GM19023 (cell line): ENCODE data around the gene TEC.
"Not testable (repeated sequence)": the region's sequence is repeated elsewhere in the genome, so short reads cannot be mapped to it uniquely, and the experiment has no call there.

ENCODE experiments used
- ATAC-seq: cut with Tn5 transposase; IDR thresholded peaks from one replicate; pipeline ENCODE4 v1.9.1; 2021; ENCODE audit warnings: mild to moderate bottlenecking, moderate library complexity; ENCODE audit not compliant: unreplicated experiment

Gene TEC

GRCh38 chr4:48169636-48170035 lies 100.0 kb downstream of the TEC start:
- ATAC-seq, result no peak

- no peak for ATAC-seq
These were observed 101.9 kb downstream of the TEC start for GRCh38 chr4:48167538-48168263.

DNA sequence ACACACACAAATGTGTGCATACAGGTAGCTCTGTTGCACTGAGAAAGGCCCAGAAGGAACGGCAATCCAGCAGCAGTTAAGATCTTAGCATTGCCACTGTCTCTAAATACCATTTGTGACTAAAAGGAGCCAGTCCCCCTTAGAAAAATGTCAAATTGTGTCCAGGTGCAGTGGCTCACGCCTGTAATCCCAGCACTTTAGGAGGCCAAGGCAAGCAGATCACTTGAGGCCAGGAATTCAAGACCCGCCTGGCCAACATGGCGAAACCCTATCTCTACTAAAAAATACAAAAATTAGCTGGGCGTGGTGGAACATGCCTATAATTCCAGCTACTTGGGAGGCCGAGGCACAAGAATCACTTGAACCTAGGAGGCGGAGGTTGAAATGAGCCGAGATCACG lies 105.1 kb downstream of the TEC start:
- not testable (repeated sequence) for ATAC-seq

GRCh38 chr4:48163746-48164145 lies 105.9 kb downstream of the TEC start:
- no peak for ATAC-seq

- no peak for ATAC-seq
These were observed 107.5 kb downstream of the TEC start for GRCh38 chr4:48162162-48162561.

DNA sequence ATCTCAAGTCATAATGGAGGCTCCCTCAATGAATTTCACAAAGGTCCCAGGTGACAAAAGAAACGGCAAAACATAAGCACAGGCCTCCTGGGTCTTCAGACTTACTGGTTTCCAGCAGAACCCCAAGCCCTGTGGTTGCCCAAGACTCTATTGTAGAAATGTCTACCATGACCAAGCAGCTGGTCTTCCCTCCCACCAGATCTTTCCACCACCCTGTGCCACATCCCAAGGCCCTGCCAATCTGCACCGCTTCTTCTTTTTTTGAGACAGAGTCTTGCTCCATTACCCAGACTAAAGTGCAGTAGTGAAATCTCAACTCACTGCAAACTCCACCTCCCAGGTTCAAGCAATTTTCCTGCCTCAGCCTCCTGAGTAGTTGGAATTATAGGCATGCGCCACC lies 112.4 kb downstream of the TEC start:
- no peak for ATAC-seq

DNA sequence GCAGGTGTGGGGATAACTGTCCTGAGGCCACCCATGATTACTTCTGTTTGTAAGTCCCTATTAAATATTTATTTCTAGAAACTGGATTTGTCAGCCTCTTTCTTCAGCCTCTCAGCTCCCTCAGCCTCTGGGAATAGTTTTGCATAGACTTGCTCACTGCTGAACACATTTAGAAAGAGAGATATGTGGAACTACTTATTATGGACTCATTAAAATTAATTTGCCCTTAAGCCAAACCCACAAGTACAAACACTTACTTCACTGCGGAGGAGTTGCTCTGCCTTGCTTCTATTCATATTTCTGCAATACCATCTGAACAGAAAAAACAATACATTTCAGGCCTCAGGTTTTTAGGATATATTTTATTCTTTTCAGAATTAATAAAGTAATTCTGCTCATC lies 113.2 kb downstream of the TEC start:
- ATAC-seq, result no peak

GRCh38 chr4:48153791-48154550 lies 115.7 kb downstream of the TEC start:
- peak; percentile 66 for ATAC-seq

- no peak for ATAC-seq
These were observed 117.4 kb downstream of the TEC start for GRCh38 chr4:48152259-48152658.

GRCh38 chr4:48149827-48150370 lies 119.7 kb downstream of the TEC start:
- no peak for ATAC-seq

DNA sequence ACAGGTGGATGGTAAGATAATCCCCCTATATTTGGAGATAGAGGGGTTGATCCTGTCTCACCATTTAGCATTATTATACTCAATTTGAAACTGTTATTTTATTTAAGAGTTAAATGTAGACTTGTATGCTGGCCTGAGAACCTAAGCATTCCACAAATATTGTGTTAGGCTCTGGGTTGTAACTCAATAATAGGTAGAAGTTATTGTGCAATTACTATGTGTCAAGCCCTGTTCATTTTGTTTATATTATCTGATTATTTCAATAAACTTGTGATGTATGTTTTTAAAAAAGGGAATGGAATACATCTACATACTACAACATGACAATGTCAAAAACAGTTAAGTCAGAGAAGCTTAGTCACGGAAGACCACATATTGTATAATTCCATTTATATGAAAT lies 122.0 kb downstream of the TEC start:
- no peak for ATAC-seq

DNA sequence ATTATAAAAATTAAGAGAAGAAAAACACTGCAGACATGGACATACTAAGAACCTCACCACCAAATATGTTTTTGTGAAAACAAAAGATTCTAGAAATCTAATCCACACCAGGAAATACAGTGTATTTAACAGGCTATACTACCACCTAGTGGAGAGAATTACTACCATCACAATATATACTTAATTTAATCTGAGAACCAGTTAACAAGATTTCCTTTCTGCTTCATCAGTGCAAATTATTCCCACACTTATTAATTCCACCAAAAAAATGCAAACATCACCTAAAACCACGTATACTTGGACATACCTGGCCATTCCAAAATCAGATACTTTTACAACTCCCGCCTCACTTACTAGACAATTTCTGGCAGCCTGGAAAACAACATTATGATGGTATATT lies 128.6 kb downstream of the TEC start:
- no peak for ATAC-seq

GRCh38 chr4:48139691-48140090 lies 129.9 kb downstream of the TEC start:
- ATAC-seq, result no peak

- peak; percentile 91 for ATAC-seq
These were observed 130.7 kb downstream of the TEC start for GRCh38 chr4:48138936-48139335.

DNA sequence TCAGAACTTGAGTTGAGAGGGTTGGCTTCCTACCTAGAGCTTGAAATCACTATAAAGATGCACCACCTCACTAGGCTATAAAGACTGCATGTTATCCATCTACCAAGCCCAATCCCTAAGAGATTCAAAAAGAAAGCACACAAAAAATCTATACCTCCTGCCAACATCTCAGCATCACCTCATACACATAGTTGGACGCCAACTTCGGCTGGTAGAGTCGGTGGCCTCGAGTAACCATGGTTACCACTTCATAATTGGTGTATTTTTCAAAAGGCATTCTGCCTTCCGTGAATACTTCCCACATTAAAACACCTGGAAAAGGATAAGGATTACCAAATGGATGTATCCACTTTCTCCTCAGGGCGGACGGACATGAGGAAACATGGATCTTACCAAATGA lies 131.1 kb downstream of the TEC start:
- no peak for ATAC-seq

DNA sequence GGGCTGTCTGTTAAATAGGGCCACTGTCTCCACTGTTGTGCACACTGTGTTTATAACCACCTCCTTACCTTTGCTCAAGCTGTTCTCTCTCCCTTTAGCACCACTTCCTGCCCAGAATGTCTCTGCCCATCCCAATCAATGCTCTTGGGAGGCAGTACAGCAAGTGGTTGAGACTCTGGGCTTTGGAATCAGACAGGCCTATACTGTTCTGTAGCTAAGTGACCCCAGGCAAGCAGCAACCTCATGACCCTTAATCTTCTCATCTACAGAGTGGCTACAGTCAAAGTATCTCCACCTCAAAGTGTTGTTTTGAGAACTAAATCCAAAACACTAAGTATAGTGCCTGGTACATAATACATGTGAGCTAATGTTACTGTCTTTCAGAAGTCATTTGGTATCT lies 131.8 kb downstream of the TEC start:
- no peak for ATAC-seq

DNA sequence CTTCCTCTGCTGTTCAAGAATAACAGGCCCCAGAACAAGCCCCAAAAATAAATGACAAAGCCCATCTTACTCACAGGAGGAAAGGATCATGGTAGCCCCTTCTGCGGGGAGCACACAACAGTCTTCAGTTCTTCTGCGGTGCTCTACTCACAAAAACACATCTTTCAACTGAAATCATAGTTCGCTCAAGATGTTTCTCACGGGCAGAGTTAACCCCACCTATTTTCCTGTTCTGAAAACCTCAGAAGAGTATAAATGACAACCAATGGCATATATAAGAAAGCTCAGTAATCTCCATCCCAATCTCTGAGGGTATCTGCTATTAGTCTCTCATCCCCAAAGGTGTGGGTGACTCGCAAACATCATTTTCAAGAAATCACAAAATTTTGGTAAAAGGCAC lies 135.6 kb downstream of the TEC start, which contains the start of gene TXK:
Gene TXK (minus strand): TSS at position 170 of the 400 bp plus-strand sequence. CDS start 80 bp downstream, at position 90.
- no peak for ATAC-seq

- ATAC-seq, result no peak
These were observed 136.0 kb downstream of the TEC start for GRCh38 chr4:48133669-48134068.

DNA sequence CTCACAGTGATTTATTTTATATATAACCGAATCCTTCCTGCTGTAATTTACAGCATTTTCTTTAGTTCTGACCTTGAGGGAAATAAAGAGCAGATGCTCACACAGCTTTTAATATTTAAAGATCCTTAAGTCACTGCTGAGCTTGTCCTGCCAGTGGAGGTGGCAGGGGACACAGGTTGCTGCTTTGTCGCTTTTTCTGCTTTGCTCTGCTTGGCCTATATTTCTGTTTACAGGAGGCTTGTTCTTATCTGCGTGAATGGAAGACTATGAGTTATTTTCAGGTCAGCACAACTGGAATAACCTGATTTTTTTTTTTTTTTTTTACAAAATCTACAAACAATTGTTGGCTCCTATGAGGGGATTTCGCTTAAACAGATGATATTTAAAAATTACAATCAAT lies 137.9 kb downstream of the TEC start:
- ATAC-seq, result no peak

DNA sequence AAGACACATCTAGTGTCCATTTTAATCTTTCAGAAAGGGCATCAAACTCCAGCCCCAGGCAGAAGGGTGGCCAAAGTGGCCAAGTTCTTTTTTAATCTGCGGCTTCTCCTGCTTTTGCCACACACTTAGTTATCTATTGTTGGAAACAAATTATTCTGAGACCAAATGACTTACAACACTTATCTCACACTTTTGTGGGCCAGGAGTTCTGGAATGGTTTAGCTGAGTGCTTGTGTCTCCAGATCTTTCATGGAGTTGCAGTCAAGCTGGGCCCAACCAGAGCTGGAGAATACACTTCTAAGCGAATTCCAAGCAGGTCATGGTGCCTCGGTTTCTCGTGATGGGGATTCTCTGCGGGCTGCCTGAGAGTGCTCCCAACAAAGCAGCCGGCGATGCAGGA lies 139.5 kb downstream of the TEC start:
- ATAC-seq, result no peak

- ATAC-seq, result no peak
These were observed 140.2 kb downstream of the TEC start for GRCh38 chr4:48129307-48130014.
